ENCODE measurements around the gene LIPM.

DNA sequence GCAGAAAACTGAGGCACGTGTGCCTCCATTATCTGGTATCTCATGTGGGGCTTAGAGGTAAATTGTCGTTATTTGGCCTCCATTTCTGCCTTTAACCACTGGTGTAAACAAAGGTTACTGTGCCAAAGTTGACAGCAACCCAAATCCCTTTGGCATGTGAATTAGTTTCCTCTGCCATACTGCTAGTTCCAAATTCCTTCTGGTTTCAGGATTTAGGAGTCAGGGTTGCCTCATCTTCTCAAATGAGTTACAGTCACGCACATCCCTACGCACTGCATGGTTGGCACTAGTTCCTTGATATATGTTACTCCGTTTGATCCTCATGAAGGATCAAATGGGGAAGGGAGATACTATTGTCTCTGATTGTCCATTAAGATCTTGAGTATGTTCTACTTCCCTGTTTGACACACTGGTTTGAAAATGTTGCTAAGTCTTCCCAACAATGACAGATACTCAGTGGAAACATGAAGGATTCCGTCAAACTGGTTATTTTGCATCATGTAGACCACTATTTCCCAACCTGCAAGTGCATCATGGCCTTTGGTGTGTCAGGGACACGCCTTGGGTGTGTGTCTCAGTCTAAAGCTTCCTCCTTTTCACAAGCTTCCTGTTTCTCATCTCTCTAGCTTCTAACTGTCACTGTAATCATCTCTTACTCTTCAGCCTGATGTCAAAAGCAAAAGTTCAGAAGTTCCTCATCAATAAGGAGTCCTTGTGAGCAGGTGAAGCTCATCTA is 43.0 kb upstream of the LIPM start, which contains the start of gene LIPN:
- TF ChIP-seq POLR2A (IDR thresholded peaks at IDR 0.05): no peak
- TF ChIP-seq, protein P1, sequence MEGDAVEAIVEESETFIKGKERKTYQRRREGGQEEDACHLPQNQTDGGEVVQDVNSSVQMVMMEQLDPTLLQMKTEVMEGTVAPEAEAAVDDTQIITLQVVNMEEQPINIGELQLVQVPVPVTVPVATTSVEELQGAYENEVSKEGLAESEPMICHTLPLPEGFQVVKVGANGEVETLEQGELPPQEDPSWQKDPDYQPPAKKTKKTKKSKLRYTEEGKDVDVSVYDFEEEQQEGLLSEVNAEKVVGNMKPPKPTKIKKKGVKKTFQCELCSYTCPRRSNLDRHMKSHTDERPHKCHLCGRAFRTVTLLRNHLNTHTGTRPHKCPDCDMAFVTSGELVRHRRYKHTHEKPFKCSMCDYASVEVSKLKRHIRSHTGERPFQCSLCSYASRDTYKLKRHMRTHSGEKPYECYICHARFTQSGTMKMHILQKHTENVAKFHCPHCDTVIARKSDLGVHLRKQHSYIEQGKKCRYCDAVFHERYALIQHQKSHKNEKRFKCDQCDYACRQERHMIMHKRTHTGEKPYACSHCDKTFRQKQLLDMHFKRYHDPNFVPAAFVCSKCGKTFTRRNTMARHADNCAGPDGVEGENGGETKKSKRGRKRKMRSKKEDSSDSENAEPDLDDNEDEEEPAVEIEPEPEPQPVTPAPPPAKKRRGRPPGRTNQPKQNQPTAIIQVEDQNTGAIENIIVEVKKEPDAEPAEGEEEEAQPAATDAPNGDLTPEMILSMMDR (IDR thresholded peaks at IDR 0.05): no peak
- TF ChIP-seq POLR2AphosphoS5 (IDR thresholded peaks at IDR 0.05): no peak

Measured in sigmoid colon (tissue), 4 donors.